Coronary artery (tissue), 2 donors: ENCODE measurements around the gene GFRA1.

Source experiments
- DNase-seq: peaks from one replicate; pipeline ENCODE4 v3.0.0-alpha.2; 2017; ENCODE audit warnings: low spot score
- H3K27ac ChIP-seq, 2 donors: fragments of 200-600 bp; sonication (generic); one replicate each; pipeline ENCODE4 v1.5.1; 2016 to 2019
- H3K4me3 ChIP-seq: fragments of 200-600 bp; sonication (generic); 2 replicates; pipeline ENCODE4 v1.5.1; 2016; ENCODE audit warnings: mild to moderate bottlenecking, moderate library complexity
- TF ChIP-seq, protein P1 (sequence below): fragments of 200-600 bp; sonication (generic); IDR thresholded peaks from one replicate; pipeline ENCODE4 v1.5.1; 2019; ENCODE audit warnings: antibody characterized with exemption

GFRA1 gene

DNA sequence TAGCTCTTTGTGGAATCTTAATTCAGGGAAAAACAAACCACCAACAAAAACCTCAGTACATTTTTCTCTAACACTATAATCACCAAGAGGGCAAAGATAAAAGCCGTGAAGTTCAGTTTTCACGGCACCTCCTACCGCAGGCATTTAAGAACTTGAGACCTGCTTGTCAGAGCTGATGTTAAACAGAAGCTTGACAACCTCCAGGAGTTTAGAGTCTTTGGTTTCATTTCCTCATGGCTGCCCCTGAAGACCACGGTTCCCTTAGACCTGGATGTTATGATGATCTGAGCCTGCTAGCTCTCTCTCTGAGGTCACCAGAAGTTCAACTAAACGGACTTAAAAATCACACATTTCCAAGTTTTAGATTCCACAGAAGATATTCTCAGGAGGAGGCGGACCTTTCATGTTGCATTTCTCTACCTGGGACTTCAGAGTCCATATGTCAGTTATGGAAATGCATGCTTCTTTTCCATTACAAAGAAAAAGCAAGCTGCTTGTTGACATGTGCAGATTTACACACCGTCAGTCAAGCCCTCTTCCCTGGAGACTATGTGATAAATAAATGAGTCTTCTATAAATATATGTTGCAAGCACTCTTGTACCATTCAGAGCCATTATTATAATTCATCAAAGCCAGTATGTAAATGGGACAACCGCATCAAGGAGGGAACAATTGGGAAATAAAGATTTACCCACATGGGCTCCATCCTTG is 258.0 kb downstream of the GFRA1 start:
- DNase-seq = no peak
- TF ChIP-seq, protein P1, sequence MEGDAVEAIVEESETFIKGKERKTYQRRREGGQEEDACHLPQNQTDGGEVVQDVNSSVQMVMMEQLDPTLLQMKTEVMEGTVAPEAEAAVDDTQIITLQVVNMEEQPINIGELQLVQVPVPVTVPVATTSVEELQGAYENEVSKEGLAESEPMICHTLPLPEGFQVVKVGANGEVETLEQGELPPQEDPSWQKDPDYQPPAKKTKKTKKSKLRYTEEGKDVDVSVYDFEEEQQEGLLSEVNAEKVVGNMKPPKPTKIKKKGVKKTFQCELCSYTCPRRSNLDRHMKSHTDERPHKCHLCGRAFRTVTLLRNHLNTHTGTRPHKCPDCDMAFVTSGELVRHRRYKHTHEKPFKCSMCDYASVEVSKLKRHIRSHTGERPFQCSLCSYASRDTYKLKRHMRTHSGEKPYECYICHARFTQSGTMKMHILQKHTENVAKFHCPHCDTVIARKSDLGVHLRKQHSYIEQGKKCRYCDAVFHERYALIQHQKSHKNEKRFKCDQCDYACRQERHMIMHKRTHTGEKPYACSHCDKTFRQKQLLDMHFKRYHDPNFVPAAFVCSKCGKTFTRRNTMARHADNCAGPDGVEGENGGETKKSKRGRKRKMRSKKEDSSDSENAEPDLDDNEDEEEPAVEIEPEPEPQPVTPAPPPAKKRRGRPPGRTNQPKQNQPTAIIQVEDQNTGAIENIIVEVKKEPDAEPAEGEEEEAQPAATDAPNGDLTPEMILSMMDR = no peak
- Histone ChIP-seq H3K27ac (no peak overlapping the region), H3K4me3 (no peak overlapping the region)

DNA sequence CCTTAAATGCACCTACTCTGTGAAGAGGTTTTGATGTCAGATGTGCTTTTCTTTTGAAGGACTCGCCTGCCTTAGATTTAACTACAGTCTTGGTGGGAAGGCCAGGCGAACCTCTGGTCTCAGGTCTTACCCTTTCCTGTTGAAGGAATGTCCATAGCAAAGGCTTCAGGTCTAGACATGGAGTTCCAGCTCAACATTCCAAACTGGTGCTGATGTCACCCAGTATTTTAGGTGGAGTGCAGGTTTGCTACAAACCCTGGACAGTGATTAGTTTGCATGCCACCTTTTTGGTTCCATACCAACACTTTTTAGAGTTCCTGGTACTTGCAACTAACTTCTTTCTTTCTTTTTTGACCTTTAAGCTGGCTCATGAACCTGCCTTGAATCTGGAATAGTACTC is 258.7 kb downstream of the GFRA1 start:
- DNase-seq = no peak
- TF ChIP-seq, protein P1 = no peak
- H3K4me3 ChIP-seq = no peak overlapping the region
- no peak overlapping the region for H3K27ac ChIP-seq

DNA sequence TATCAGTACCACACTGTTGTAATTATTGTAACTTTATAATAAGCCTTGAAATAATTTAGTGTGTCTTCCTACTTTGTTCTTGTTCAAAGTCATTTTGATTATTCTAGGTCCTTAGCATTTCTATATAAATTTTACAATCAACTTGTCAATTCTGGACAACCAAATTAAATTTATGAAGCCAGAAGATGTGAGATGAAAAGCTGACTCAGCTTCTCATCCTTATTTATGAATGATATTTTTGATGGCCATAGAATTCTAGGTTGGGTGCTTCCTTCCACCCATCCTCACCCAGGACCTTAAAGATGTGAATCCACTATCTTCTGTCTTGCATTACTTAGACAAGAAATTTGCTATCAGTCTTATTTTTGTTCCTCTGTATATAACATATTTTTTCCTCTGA is 261.1 kb downstream of the GFRA1 start:
- TF ChIP-seq, protein P1 = no peak
- Histone ChIP-seq H3K27ac (no peak overlapping the region), H3K4me3 (no peak overlapping the region)
- DNase-seq = no peak

DNA sequence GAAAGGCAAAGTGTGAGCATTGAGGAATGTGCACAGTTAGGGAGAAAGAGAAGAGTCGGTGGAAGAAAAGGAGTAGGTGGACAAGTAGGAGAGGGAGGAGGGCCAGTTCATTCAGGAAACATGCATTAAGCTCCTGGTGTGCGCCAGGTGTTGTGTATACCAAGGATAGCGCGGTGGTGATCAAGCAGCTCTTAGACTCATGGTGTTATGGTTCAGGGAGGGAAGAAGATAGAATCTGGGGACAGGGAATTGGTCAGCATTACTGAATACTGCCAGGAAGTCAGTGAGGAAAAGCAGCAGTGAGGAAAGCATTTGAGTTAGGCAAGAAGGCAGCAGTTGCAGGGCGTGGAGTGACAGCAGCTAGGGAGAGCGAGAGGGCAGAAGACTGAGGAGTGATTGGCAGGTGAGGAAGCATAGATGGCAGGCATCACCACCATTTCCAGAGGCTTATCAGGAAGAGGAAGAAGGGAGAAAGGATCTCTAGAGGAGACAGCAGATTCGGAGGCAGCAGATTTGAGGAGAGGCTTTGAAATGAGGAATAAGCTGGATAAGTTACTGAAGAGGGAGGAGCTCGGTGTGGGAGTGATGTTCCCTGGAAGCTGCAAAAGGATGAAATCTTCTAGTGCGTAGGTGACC is 265.6 kb downstream of the GFRA1 start:
- TF ChIP-seq, protein P1 = no peak
- Histone ChIP-seq H3K27ac (no peak overlapping the region), H3K4me3 (no peak overlapping the region)
- no peak for DNase-seq
